Measurements from ENCODE around the gene SMTNL1.

SMTNL1 gene

GRCh38 chr11:57566005-57566904, 28.9 kb downstream of the SMTNL1 start:
- peak overlapping the region; percentile 94 for H3K9ac ChIP-seq (ENCODE audit: low read depth, low read length, poor library complexity, severe bottlenecking)
- peak overlapping the region; percentile 93 for H3K4me2 ChIP-seq (ENCODE audit: low read depth, low read length, poor library complexity, severe bottlenecking)
- H2AFZ ChIP-seq (ENCODE audit: low read length) = 0 out of 2 replicates have a peak overlapping the region, but pooled peaks have one; percentile 11
- H3K36me3 ChIP-seq (ENCODE audit: insufficient read depth, low read length) = no peaks in the 10 kb centered on the region
- no peaks in the 10 kb centered on the region for H3K27me3 ChIP-seq (ENCODE audit: insufficient read depth, low read length, poor library complexity, severe bottlenecking)
- peak overlapping the region; percentile 87 for H3K4me3 ChIP-seq (ENCODE audit: low read length, poor library complexity, severe bottlenecking)
- no peaks in the 10 kb centered on the region for H3F3A ChIP-seq (ENCODE audit: low read depth)
- TF ChIP-seq EZH2phosphoT487 (IDR thresholded peaks at IDR 0.05; ENCODE audit: borderline replicate concordance) (no peak), CTCF (conservative IDR thresholded peaks at IDR 0.05; ENCODE audit: low read length) (no peak)
- no peaks in the 10 kb centered on the region for H3K9me3 ChIP-seq (ENCODE audit: insufficient read depth, low read depth, low read length)
- peaks cover 58% of the 10 kb centered on the region for H3K79me2 ChIP-seq (ENCODE audit: insufficient read depth, low read length)
- peaks cover 34% of the 10 kb centered on the region for H3K4me1 ChIP-seq (ENCODE audit: insufficient read depth, low read length, poor library complexity, severe bottlenecking)
- H3K9me2 ChIP-seq (replicated peaks; ENCODE audit: low read depth, low read length) = no peaks in the 10 kb centered on the region
- peaks cover 4% of the 10 kb centered on the region for H4K20me1 ChIP-seq (ENCODE audit: insufficient read depth, low read length, poor library complexity, severe bottlenecking)

DNA sequence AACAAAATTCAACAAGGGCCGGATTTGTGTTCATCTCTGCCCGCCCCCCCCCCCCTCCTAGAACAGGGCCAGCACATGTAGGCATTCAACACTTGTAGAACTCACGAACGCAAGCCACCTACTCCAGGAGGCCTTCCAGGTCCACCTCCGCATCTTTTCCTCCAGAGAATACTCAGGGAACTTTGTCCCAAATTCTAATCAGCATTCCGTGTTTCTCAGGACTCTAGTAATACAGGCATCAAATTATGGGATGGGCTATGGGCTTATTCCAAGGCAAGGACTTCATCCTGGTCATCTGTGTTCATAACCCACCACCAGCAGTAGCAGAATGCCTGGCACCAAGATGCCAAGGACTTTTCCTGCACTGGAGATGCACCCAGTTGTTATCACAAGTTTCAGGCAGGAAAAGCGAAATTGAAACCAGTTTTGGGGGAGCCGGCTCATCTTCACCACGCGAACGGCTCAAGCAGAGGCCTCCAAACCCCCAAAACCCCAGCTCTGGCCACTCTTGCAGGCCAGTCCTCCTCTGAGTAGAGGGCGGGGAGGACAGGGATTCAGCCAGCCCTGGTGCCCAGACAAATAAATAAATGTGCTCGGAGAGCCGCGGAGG, 29.6 kb downstream of the SMTNL1 start:
- Histone ChIP-seq H3K36me3 (ENCODE audit: insufficient read depth, low read length) (no peaks in the 10 kb centered on the region), H2AFZ (ENCODE audit: low read length) (peak overlapping the region; percentile 99), H3K9me2 (replicated peaks; ENCODE audit: low read depth, low read length) (no peaks in the 10 kb centered on the region), H3K79me2 (ENCODE audit: insufficient read depth, low read length) (peaks cover 51% of the 10 kb centered on the region), H3F3A (ENCODE audit: low read depth) (no peaks in the 10 kb centered on the region), H3K4me3 (ENCODE audit: low read length, poor library complexity, severe bottlenecking) (peak overlapping the region; percentile 87), H3K4me2 (ENCODE audit: low read depth, low read length, poor library complexity, severe bottlenecking) (peak overlapping the region; percentile 93), H3K9ac (ENCODE audit: low read depth, low read length, poor library complexity, severe bottlenecking) (peak overlapping the region; percentile 94), H3K27me3 (ENCODE audit: insufficient read depth, low read length, poor library complexity, severe bottlenecking) (no peaks in the 10 kb centered on the region), H3K4me1 (ENCODE audit: insufficient read depth, low read length, poor library complexity, severe bottlenecking) (peaks cover 42% of the 10 kb centered on the region), H4K20me1 (ENCODE audit: insufficient read depth, low read length, poor library complexity, severe bottlenecking) (peaks cover 4% of the 10 kb centered on the region), H3K9me3 (ENCODE audit: insufficient read depth, low read depth, low read length) (no peaks in the 10 kb centered on the region)
- TF ChIP-seq CTCF (conservative IDR thresholded peaks at IDR 0.05; ENCODE audit: low read length) = no peak
- no peak for TF ChIP-seq EZH2phosphoT487 (IDR thresholded peaks at IDR 0.05; ENCODE audit: borderline replicate concordance)

GRCh38 chr11:57567515-57568329, 30.3 kb downstream of the SMTNL1 start, which contains the start of gene UBE2L6:
Gene UBE2L6, minus strand, starts transcription at chr11:57567672. Its CDS starts 61 bp downstream, at chr11:57567611.
- H3K9me3 ChIP-seq (ENCODE audit: insufficient read depth, low read depth, low read length) = no peaks in the 10 kb centered on the region
- H4K20me1 ChIP-seq (ENCODE audit: insufficient read depth, low read length, poor library complexity, severe bottlenecking) = peaks cover 4% of the 10 kb centered on the region
- no peaks in the 10 kb centered on the region for H3K27me3 ChIP-seq (ENCODE audit: insufficient read depth, low read length, poor library complexity, severe bottlenecking)
- peak within 1 kb of the TSS; percentile 94 for H3K9ac ChIP-seq (ENCODE audit: low read depth, low read length, poor library complexity, severe bottlenecking)
- H3K4me1 ChIP-seq (ENCODE audit: insufficient read depth, low read length, poor library complexity, severe bottlenecking) = peaks cover 43% of the 10 kb centered on the region
- H3K9me2 ChIP-seq (replicated peaks; ENCODE audit: low read depth, low read length) = no peaks in the 10 kb centered on the region
- H2AFZ ChIP-seq (ENCODE audit: low read length) = peak within 1 kb of the TSS; percentile 99
- H3K79me2 ChIP-seq (ENCODE audit: insufficient read depth, low read length) = peaks cover 44% of the 10 kb centered on the region
- H3K4me3 ChIP-seq (ENCODE audit: low read length, poor library complexity, severe bottlenecking) = peak within 1 kb of the TSS; percentile 87
- H3F3A ChIP-seq (ENCODE audit: low read depth) = no peaks in the 10 kb centered on the region
- peak within 1 kb of the TSS; percentile 93 for H3K4me2 ChIP-seq (ENCODE audit: low read depth, low read length, poor library complexity, severe bottlenecking)
- H3K36me3 ChIP-seq (ENCODE audit: insufficient read depth, low read length) = no peaks in the 10 kb centered on the region
- TF ChIP-seq CTCF (conservative IDR thresholded peaks at IDR 0.05; ENCODE audit: low read length) (no peak; the same call in 1 of the 2 replicates), EZH2phosphoT487 (IDR thresholded peaks at IDR 0.05; ENCODE audit: borderline replicate concordance) (no peak)
